K562 (cell line): ENCODE measurements around the gene GMEB1. TPM values are rescaled to one million over a fixed set of nuclear protein-coding genes. Genes with fewer than 3 reads are reported as not detected.

Source experiments
- ARNT ChIP-seq, 2 experiments: fragments of 450-650 bp; IDR thresholded peaks; 2 replicates each; pipeline ENCODE4 v1.6.1; 2016; ENCODE audit warnings: mild to moderate bottlenecking in 1 of 2
- BDP1 ChIP-seq: IDR thresholded peaks from 3 replicates; pipeline ENCODE4 v1.6.1; 2011; ENCODE audit not compliant: insufficient read length, insufficient read depth
- BRD4 ChIP-seq: fragments of 200-600 bp; sonication (generic); IDR thresholded peaks from 2 replicates; pipeline ENCODE4 v1.6.1; 2017; ENCODE audit warnings: inconsistent platforms
- CAMTA2 ChIP-seq: fragments of 250-450 bp; sonication (Bioruptor Pico); conservative IDR thresholded peaks from 2 replicates; pipeline ENCODE4 v1.5.1; 2022
- CC2D1A ChIP-seq: fragments of 450-650 bp; IDR thresholded peaks from 2 replicates; pipeline ENCODE4 v1.6.1; 2017; ENCODE audit warnings: mild to moderate bottlenecking
- EGR1 ChIP-seq: fragments of 450-650 bp; conservative IDR thresholded peaks from 2 replicates; pipeline ENCODE4 v1.6.1; 2017; ENCODE audit warnings: mild to moderate bottlenecking
- HSF4 ChIP-seq: fragments of 250-450 bp; sonication (Bioruptor Pico); IDR thresholded peaks from 2 replicates; pipeline ENCODE4 v2.1.2; 2022; ENCODE audit warnings: mild to moderate bottlenecking, moderate library complexity, borderline replicate concordance
- JUND ChIP-seq, 2 experiments: IDR thresholded peaks; 2 replicates in 1 of 2; 3 replicates in 1 of 2; pipeline ENCODE4 v1.6.1; 2011; ENCODE audit warnings: borderline replicate concordance in 2 of 2, low read depth in 2 of 2, low read length in 2 of 2, improper control_type of control experiment in 1 of 2, missing biosample characterization in 1 of 2, missing genetic modification characterization in 1 of 2, missing genetic modification reagents in 1 of 2
- NRF1 ChIP-seq, 2 experiments: fragments of 450-650 bp; IDR thresholded peaks in 1 of 2; conservative IDR thresholded peaks in 1 of 2; 2 replicates each; pipeline ENCODE4 v1.6.1; 2014; ENCODE audit warnings: mild to moderate bottlenecking in 2 of 2
- PHF8 ChIP-seq: fragments of 200-600 bp; sonication (generic); IDR thresholded peaks from 2 replicates; pipeline ENCODE4 v1.6.1; 2012; ENCODE audit warnings: mixed run types, mild to moderate bottlenecking, inconsistent platforms, low read length, moderate library complexity, borderline replicate concordance
- SP1 ChIP-seq: sonication (generic); formaldehyde crosslinking; IDR thresholded peaks from 2 replicates; pipeline ENCODE4 v1.8.1; 2022; ENCODE audit warnings: mild to moderate bottlenecking, missing genetic modification reagents
- SRSF7 ChIP-seq: fragments of 200-400 bp; formaldehyde crosslinking; optimal IDR thresholded peaks from 2 replicates; pipeline ENCODE3; 2017; ENCODE audit warnings: mild to moderate bottlenecking, low read depth, low read length
- TAF9B ChIP-seq: fragments of 450-650 bp; IDR thresholded peaks from 2 replicates; pipeline ENCODE4 v1.6.1; 2018; ENCODE audit warnings: mild to moderate bottlenecking; ENCODE audit not compliant: partially characterized antibody
- ZNF436 ChIP-seq: fragments of 250-450, 450-650 bp; sonication (Bioruptor Pico); formaldehyde crosslinking; IDR thresholded peaks from 2 replicates; pipeline ENCODE4 v1.7.0; 2020; ENCODE audit warnings: mild to moderate bottlenecking
- ZNF57 ChIP-seq: fragments of 450-650 bp; formaldehyde crosslinking; IDR thresholded peaks from 2 replicates; pipeline ENCODE4 v1.4.0; 2020; ENCODE audit warnings: mild to moderate bottlenecking, moderate library complexity
- polyA plus RNA-seq, 8 experiments: library from polyadenylated mRNA; depleted of rRNA in 4 of 8; stranded (reverse) in 5 of 8; unstranded in 3 of 8; fragments of >200 nt; fragmentation: Nextera tagmentation in 2 of 8; fragmentation: Illumina TruSeq in 1 of 8; extraction: Ambion mirVana in 2 of 8; extraction: Trizol in 1 of 8; gene quantifications; 2 replicates each; pipeline versions ENCODE4 v1.2.1 to v1.2.3, GENCODE V29; 2011 to 2014; ENCODE audit warnings: inconsistent platforms in 1 of 8, missing spikeins in 1 of 8
- total RNA-seq, 7 experiments: library from RNA; depleted of rRNA in 6 of 7; stranded (reverse); fragments of >200 nt in 6 of 7; fragmentation: Illumina TruSeq in 2 of 7; extraction: Trizol in 2 of 7; gene quantifications; 2 replicates each; pipeline versions ENCODE4 v1.2.1 to v1.2.3, GENCODE V29; 2011 to 2021; ENCODE audit warnings: low replicate concordance in 1 of 7
- TF ChIP-seq, protein P1 (sequence below): fragments of 450-650 bp; formaldehyde crosslinking; IDR thresholded peaks from 2 replicates; pipeline ENCODE4 v1.4.0; 2022; ENCODE audit warnings: mild to moderate bottlenecking, moderate library complexity
- TF ChIP-seq, protein P2 (sequence below): fragments of 450-650 bp; formaldehyde crosslinking; IDR thresholded peaks from 2 replicates; pipeline ENCODE4 v1.4.0; 2020; ENCODE audit warnings: mild to moderate bottlenecking
- TF ChIP-seq, protein P3 (sequence below): sonication (generic); formaldehyde crosslinking; IDR thresholded peaks from 2 replicates; pipeline ENCODE4 v1.8.0; 2023; ENCODE audit warnings: missing genetic modification reagents, mild to moderate bottlenecking, borderline replicate concordance

Gene GMEB1
- total and polyA plus RNA-seq, 9 of the 15 experiments (the other 6 are each of a cell fraction or from before 2014, with no cell fraction given), result 6.6 to 17.5 (median 8.5) TPM

DNA sequence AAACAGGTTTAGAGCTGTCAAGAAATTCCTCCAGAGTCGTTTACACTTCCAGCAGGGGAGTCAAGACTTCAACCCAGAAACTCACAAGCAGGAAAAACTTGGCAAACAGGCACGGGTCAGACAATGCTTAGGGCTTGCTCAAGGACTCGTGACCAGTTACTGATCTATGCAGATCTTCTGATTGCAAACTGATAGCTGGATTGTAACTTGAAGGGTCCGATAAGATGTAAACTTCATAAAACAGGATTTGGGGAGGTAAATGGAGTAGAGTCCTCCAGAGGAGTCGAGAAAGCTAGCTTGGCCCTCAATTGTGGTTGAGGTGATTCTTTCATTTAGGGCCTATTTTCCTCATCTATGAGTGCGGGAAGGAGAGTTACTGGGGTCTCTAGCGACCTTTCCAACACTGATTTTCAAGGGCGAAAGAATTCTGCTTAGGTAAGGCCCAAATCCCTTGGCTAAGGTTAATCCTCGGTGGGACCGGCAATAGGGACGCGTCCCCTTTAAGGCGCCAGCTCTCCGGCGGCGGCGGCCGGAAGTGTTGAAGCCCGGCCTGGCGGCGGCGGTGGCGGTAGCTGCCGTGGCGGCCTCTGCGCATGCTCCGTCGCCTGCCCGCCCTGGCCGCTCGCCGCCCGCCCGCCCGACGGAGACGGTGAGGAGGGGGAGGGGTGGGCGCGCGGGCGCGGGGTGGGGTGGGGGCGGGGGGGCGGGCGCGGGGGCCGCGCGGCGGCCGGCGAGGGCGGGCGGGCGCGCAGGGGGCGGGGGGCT is at the start of gene GMEB1 (continued):
- TF ChIP-seq TAF9B, result no peak
- no peak for TF ChIP-seq CAMTA2 (CRISPR knock-in tag)
- peak; percentile 30 for TF ChIP-seq JUND (IDR thresholded peaks at IDR 0.05; ENCODE audit: borderline replicate concordance, low read depth, low read length)
- TF ChIP-seq JUND (tag; IDR thresholded peaks at IDR 0.05; ENCODE audit: borderline replicate concordance, low read depth, low read length), result no peak
- peak in 1 of 2 experiments; percentile 95; a peak in 2 of 4 replicates for TF ChIP-seq ARNT (IDR thresholded peaks at IDR 0.05)
- TF ChIP-seq, protein P1, sequence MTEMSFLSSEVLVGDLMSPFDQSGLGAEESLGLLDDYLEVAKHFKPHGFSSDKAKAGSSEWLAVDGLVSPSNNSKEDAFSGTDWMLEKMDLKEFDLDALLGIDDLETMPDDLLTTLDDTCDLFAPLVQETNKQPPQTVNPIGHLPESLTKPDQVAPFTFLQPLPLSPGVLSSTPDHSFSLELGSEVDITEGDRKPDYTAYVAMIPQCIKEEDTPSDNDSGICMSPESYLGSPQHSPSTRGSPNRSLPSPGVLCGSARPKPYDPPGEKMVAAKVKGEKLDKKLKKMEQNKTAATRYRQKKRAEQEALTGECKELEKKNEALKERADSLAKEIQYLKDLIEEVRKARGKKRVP (CRISPR knock-in tag), result no peak; the same call in 1 of the 2 replicates
- TF ChIP-seq, protein P2, sequence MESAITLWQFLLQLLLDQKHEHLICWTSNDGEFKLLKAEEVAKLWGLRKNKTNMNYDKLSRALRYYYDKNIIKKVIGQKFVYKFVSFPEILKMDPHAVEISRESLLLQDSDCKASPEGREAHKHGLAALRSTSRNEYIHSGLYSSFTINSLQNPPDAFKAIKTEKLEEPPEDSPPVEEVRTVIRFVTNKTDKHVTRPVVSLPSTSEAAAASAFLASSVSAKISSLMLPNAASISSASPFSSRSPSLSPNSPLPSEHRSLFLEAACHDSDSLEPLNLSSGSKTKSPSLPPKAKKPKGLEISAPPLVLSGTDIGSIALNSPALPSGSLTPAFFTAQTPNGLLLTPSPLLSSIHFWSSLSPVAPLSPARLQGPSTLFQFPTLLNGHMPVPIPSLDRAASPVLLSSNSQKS (CRISPR knock-in tag), result no peak
- no peak for TF ChIP-seq SRSF7
- no peak for TF ChIP-seq CC2D1A
- peak; percentile 88; the same call in 1 of the 2 replicates for TF ChIP-seq BRD4
- no peak for TF ChIP-seq BDP1
- peak; percentile 89 to 91 for TF ChIP-seq NRF1 (conservative IDR thresholded peaks at IDR 0.05 in 1 of 2, IDR thresholded peaks at IDR 0.05 in 1 of 2)
- 0 out of 2 replicates have a peak, but pooled peaks have one; percentile 1 for TF ChIP-seq ZNF57 (CRISPR knock-in tag)
- TF ChIP-seq ZNF436 (CRISPR knock-in tag), result no peak
- TF ChIP-seq PHF8, result peak; percentile 45; the same call in 1 of the 2 replicates
- no peak for TF ChIP-seq HSF4
- no peak for TF ChIP-seq EGR1
- TF ChIP-seq, protein P3, sequence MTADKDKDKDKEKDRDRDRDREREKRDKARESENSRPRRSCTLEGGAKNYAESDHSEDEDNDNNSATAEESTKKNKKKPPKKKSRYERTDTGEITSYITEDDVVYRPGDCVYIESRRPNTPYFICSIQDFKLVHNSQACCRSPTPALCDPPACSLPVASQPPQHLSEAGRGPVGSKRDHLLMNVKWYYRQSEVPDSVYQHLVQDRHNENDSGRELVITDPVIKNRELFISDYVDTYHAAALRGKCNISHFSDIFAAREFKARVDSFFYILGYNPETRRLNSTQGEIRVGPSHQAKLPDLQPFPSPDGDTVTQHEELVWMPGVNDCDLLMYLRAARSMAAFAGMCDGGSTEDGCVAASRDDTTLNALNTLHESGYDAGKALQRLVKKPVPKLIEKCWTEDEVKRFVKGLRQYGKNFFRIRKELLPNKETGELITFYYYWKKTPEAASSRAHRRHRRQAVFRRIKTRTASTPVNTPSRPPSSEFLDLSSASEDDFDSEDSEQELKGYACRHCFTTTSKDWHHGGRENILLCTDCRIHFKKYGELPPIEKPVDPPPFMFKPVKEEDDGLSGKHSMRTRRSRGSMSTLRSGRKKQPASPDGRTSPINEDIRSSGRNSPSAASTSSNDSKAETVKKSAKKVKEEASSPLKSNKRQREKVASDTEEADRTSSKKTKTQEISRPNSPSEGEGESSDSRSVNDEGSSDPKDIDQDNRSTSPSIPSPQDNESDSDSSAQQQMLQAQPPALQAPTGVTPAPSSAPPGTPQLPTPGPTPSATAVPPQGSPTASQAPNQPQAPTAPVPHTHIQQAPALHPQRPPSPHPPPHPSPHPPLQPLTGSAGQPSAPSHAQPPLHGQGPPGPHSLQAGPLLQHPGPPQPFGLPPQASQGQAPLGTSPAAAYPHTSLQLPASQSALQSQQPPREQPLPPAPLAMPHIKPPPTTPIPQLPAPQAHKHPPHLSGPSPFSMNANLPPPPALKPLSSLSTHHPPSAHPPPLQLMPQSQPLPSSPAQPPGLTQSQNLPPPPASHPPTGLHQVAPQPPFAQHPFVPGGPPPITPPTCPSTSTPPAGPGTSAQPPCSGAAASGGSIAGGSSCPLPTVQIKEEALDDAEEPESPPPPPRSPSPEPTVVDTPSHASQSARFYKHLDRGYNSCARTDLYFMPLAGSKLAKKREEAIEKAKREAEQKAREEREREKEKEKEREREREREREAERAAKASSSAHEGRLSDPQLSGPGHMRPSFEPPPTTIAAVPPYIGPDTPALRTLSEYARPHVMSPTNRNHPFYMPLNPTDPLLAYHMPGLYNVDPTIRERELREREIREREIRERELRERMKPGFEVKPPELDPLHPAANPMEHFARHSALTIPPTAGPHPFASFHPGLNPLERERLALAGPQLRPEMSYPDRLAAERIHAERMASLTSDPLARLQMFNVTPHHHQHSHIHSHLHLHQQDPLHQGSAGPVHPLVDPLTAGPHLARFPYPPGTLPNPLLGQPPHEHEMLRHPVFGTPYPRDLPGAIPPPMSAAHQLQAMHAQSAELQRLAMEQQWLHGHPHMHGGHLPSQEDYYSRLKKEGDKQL (CRISPR knock-in tag), result no peak
- TF ChIP-seq SP1 (CRISPR knock-in tag), result no peak
